ENCODE measurements around the gene ANKHD1. TPM values are rescaled to one million over a fixed set of nuclear protein-coding genes. Genes with fewer than 3 reads are reported as not detected.

ANKHD1 gene
- total RNA-seq, 3 donors from 2014 or later: 133 to 196 (median 158) TPM

- Histone ChIP-seq H3K4me1 (peaks cover 8 to 10% of the 10 kb centered on the region in 2 donors), H3K27me3 (no peaks in the 10 kb centered on the region), H3K27ac (peak overlapping the region; percentile 78 to 80), H3K4me3 (no peak overlapping the region), H3K36me3 (no peaks in the 10 kb centered on the region), H3K9me3 (no peaks in the 10 kb centered on the region)
- no peak for TF ChIP-seq POLR2AphosphoS5 (IDR thresholded peaks at IDR 0.05)
- no peak for TF ChIP-seq CTCF (IDR thresholded peaks at IDR 0.05)
- no peak for TF ChIP-seq POLR2A (IDR thresholded peaks at IDR 0.05)
- DNase-seq (ENCODE audit: low spot score in 2 of 2): no peak
- intact Hi-C loops (cut with DNase I; ENCODE audit: low total_unique reads): no loop called here
These were observed 168.9 kb downstream of the ANKHD1 start for GRCh38 chr5:140570488-140570887.

GRCh38 chr5:140571105-140571504, 169.5 kb downstream of the ANKHD1 start:
- no peak overlapping the region for H3K4me3 ChIP-seq
- no peaks in the 10 kb centered on the region for H3K9me3 ChIP-seq
- peaks cover 2 to 6% of the 10 kb centered on the region in 2 donors for H3K4me1 ChIP-seq
- no peaks in the 10 kb centered on the region for H3K36me3 ChIP-seq
- peak overlapping the region; percentile 78 to 80 for H3K27ac ChIP-seq
- no peak for TF ChIP-seq POLR2A (IDR thresholded peaks at IDR 0.05)
- no peak for TF ChIP-seq CTCF (IDR thresholded peaks at IDR 0.05)
- no peak for TF ChIP-seq POLR2AphosphoS5 (IDR thresholded peaks at IDR 0.05)
- no peaks in the 10 kb centered on the region for H3K27me3 ChIP-seq
- no peak for DNase-seq (ENCODE audit: low spot score in 2 of 2)
- intact Hi-C loops (cut with DNase I; ENCODE audit: low total_unique reads): no loop called here

- Histone ChIP-seq H3K4me3 (no peak overlapping the region), H3K27ac (peak overlapping the region; percentile 13 to 44), H3K27me3 (no peaks in the 10 kb centered on the region), H3K4me1 (peaks cover 0 to under 1% of the 10 kb centered on the region in 2 donors), H3K36me3 (no peaks in the 10 kb centered on the region), H3K9me3 (no peaks in the 10 kb centered on the region)
- intact Hi-C loops (cut with DNase I; ENCODE audit: low total_unique reads): no loop called here
- DNase-seq (ENCODE audit: low spot score in 2 of 2): no peak
- TF ChIP-seq POLR2A (IDR thresholded peaks at IDR 0.05) (no peak), POLR2AphosphoS5 (IDR thresholded peaks at IDR 0.05) (no peak), CTCF (IDR thresholded peaks at IDR 0.05) (no peak)
These were observed 172.1 kb downstream of the ANKHD1 start for GRCh38 chr5:140573683-140574082.

- no peak for TF ChIP-seq CTCF (IDR thresholded peaks at IDR 0.05)
- TF ChIP-seq POLR2AphosphoS5 (IDR thresholded peaks at IDR 0.05): no peak
- Histone ChIP-seq H3K4me1 (no peaks in the 10 kb centered on the region), H3K4me3 (no peak overlapping the region), H3K27ac (peak overlapping the region; percentile 13 to 44), H3K36me3 (no peaks in the 10 kb centered on the region), H3K9me3 (no peaks in the 10 kb centered on the region), H3K27me3 (no peaks in the 10 kb centered on the region)
- intact Hi-C loops (cut with DNase I; ENCODE audit: low total_unique reads): no loop called here
- DNase-seq (ENCODE audit: low spot score in 2 of 2): no peak
These were observed 172.5 kb downstream of the ANKHD1 start for GRCh38 chr5:140574165-140574564.

- Histone ChIP-seq H3K36me3 (no peaks in the 10 kb centered on the region), H3K9me3 (no peaks in the 10 kb centered on the region), H3K4me3 (no peak overlapping the region), H3K4me1 (no peaks in the 10 kb centered on the region), H3K27ac (peak overlapping the region in 1 of 2 donors; percentile 44), H3K27me3 (no peaks in the 10 kb centered on the region)
- intact Hi-C loops (cut with DNase I; ENCODE audit: low total_unique reads): no loop called here
- DNase-seq (ENCODE audit: low spot score in 2 of 2): no peak
- peak in 1 of 3 donors; percentile 21 for TF ChIP-seq CTCF (IDR thresholded peaks at IDR 0.05)
- TF ChIP-seq POLR2AphosphoS5 (IDR thresholded peaks at IDR 0.05): no peak
- TF ChIP-seq POLR2A (IDR thresholded peaks at IDR 0.05): no peak
These were observed 173.7 kb downstream of the ANKHD1 start for GRCh38 chr5:140575309-140575708.

Data from breast epithelium (tissue), 4 donors.